HG02623 (cell line): ENCODE measurements around the gene AOX1.
"Not testable (repeated sequence)": the region's sequence is repeated elsewhere in the genome, so short reads cannot be mapped to it uniquely, and the experiment has no call there.

ENCODE experiments used
- ATAC-seq: cut with Tn5 transposase; IDR thresholded peaks from one replicate; pipeline ENCODE4 v1.9.1; 2021; ENCODE audit warnings: moderate library complexity; ENCODE audit not compliant: unreplicated experiment

Gene AOX1

GRCh38 chr2:200585730-200586643 lies at the start of gene AOX1:
AOX1 (plus strand) TSS chr2:200586014; CDS start chr2:200586109, 95 bp downstream.
- ATAC-seq, result no peak

DNA sequence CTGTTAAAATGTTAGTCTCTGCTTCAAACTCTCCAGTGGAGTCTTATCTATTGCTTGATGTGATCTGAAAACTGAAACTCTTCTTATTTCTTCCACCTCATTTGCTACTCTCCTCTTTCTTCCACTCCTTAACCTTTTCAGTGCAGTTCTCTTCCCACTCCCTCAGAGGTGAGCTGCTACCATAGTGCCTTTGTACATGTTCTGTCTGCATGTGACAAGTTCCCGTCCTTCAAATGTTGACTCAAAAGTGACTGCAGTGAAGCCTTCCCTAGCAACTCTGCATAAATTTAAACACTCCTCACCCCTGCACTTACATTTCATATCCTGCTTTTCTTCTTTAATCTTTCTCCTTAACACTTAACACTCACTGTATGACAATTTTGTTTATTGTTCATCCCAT lies 47.7 kb upstream of the AOX1 start:
- no peak for ATAC-seq

- no peak for ATAC-seq
These were observed 45.0 kb upstream of the AOX1 start for GRCh38 chr2:200540793-200541192.

DNA sequence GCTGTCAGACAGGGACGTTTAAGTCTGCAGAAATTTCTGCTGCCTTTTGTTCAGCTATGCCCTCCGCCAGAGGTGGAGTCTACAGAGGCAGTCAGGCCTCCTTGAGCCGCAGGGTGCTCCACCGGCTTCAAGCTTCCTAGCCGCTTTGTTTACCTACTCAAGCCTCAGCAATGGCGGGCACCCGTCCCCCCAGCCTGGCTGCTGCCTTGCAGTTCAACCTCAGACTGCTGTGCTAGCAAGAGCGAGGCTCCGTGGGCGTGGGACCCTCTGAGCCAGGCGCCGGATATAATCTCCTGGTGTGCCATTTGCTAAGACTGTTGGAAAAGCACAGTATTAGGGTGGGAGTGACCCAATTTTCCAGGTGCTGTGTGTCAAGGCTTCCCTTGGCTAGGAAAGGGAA lies 19.2 kb upstream of the AOX1 start:
- ATAC-seq, result not testable (repeated sequence)

DNA sequence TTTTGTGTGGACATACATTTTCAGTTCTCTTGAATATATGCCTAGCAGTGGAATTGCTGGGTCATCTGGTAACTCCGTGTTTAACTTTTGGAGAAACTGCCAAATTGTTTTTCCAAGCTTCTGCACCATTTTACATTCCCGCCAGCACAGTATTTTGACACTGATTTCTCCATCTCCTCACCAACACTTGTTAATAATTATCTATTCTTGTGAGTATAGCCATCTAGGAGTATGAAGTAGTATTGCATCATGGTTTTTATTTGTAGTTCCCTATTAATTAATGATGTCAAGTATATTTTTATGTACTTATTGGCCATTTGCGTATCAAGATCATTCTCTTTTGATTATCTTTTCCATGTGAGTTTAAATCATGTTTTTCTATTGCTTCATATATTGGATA lies 17.9 kb upstream of the AOX1 start:
- no peak for ATAC-seq

GRCh38 chr2:200575957-200576356 lies 9.9 kb upstream of the AOX1 start:
- ATAC-seq, result no peak

- no peak for ATAC-seq
These were observed 8.8 kb upstream of the AOX1 start for GRCh38 chr2:200577027-200577426.

DNA sequence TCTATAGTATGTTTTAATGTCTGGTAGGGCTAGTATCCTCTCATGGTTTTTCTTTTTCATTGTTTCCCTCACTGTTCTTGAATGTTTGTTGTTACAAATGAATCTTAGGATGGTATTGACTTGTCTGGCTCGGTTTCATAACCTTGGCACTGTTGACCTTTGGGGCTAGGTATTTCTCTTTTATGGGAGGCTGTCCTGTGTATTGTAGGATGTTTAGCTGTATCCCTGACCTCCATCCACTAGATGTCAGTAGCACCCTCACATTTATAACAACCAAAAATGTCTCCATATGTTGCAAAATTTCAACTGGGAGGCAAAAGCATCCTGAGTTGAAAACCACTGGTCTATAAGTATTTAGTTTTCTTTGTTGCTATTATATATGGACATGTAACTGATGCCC lies 7.0 kb upstream of the AOX1 start:
- ATAC-seq, result no peak

DNA sequence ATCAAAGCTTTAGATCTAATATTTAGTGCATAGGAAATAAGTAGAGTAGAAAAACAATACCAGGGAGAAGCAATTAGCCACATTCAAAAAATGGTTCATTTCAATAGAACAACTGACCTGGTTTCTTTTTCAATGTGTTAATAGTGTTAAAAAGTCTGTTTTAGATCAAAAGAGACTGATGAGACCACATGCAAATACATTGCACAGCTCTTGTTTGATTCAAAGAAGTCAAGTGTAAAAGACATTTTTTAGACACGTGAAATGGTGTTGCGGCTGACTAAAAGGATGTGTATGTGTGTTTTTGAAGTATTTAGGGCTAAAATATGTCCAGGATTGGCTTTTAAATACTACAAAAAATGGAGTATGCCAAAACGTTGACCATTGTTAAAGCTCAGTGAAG lies 1.2 kb upstream of the AOX1 start:
- ATAC-seq, result no peak

GRCh38 chr2:200585340-200585729 lies 479 bp upstream of the AOX1 start:
- no peak for ATAC-seq

GRCh38 chr2:200586644-200586975 lies 796 bp downstream of the AOX1 start:
- no peak for ATAC-seq

DNA sequence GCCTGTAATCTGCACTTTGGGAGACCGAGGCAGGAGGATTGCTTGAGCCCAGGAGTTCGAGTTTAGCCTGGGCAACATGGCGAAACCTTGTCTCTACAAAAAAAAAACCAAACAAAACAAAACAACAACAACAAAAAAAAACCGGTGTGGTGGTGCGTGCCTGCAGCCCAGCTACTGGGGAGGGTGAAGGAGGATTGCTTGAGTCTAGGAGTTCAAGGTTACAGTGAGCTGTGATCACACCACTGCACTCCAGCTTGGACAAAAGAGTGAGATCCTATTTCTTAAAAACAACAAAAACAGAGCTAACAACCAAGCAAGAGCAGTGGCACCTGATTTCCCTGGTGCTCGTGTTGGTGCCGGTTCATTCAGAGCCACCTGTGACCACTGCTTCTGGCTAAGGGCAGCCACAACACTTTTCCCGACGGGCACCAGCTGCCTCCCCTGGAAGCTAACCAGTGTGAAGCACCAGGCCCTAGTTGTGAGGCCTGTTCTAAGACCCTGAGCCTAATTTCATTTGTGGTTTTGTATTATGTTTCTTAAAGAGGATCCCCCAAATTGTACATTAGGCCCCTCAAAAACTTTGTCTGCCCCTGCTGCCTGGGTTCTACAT lies 1.3 kb downstream of the AOX1 start:
- ATAC-seq, result no peak

DNA sequence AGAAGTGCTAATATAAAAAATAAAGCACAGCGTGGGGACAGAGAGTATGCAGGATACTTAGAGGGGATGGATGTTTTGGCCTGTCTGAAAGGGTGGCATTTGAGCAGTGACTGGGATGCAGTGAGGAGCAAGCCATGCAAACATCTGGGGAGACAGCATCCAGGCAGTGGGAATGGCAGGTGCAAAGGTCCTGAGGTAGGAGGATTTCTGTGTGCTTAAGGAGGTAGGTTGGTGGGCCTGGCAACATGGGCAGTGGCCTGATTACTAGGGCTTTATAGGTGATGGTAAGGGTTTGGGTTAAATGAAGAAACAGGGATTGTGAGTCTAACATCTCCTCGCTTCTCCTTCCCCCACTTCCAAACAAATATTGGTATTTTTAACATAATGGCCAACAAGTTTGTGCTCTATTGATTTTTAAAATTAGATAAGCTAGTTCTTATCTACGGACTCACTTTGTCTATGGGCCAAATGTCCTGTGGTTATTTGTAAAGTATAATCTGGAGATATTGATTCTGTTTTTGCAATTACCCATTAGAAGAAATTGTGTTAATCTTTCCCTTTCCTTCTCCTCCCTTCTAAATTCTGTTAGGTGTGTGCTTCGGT lies 2.4 kb downstream of the AOX1 start:
- ATAC-seq, result no peak

- ATAC-seq, result no peak
These were observed 4.3 kb downstream of the AOX1 start for GRCh38 chr2:200590090-200590489.

DNA sequence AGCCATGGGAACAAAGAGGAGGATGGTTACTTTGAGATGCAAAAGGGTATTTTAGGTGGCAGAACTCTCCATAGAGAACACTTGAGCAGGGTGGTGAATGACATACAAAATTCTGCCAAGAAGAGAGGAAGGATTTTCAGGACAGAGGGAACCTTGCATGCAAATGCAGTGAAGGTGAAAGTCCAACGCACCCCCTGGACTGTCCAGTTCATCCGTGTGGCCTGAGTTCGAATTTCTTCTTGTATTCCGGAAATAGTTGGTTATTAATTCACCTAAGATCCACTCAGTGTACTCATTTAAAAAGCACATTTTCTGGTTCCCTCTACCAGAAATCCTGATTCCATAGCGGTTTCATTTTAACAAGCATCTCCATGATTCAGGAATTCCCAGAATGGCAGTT lies 5.5 kb downstream of the AOX1 start:
- no peak for ATAC-seq

DNA sequence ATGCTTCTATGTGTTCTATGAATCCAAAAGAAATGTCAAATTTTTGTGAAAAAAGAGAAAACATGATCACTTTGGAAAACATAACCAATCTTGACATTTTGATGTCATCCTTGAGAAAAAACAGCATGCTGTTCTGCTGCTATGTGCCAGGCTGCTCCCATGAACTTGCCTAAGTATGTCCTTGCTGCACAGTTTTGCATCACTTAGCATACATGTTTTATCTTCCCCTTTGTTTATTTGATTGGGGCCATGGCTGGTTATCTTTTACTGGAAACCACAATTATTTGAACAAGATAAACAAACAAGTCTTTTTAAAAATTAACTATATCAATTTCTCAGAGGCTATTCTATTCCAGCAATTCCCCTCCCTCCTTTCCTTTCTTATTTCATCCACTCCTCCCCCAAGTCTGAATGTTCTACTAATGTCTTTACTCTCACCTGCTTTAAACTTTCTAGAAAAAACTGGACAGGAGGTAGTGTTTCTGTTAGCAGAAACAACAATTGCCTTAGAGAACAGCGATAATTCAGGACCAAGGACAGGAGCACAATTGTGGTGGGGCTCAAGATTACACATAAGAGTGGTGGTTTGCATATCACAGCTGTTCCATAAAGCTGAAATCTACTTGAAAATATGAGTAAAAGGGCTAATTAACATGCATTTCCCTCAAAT lies 6.7 kb downstream of the AOX1 start:
- no peak for ATAC-seq

GRCh38 chr2:200593905-200594304 lies 8.1 kb downstream of the AOX1 start:
- ATAC-seq, result no peak

GRCh38 chr2:200595913-200596312 lies 10.1 kb downstream of the AOX1 start:
- ATAC-seq, result no peak

- ATAC-seq, result no peak
These were observed 11.2 kb downstream of the AOX1 start for GRCh38 chr2:200596774-200597570.

GRCh38 chr2:200599206-200599605 lies 13.4 kb downstream of the AOX1 start:
- no peak for ATAC-seq
